T-cell (primary cell): ENCODE measurements around the gene GVQW3. TPM values are rescaled to one million over a fixed set of nuclear protein-coding genes. Genes with fewer than 3 reads are reported as not detected.

Experiments used
- ATAC-seq, 4 experiments: fragments of 200-7000 bp in 3 of 4; fragments of 150-1000 bp in 1 of 4; cut with Tn5 transposase; replicated peaks in 1 of 4; 1 replicate in 3 of 4; 2 replicates in 1 of 4; pipeline ENCODE4 v1.10.0; 2021; ENCODE audit warnings: moderate library complexity in 3 of 4, mild to moderate bottlenecking in 2 of 4, moderate number of reproducible peaks in 1 of 4
- CTCF ChIA-PET, 2 donors: fragments of 300-600 bp; sonication (Branson Sonifier 250); formaldehyde crosslinking; loops; one replicate each; lab custom pipeline; 2022; ENCODE audit warnings: antibody characterized with exemption in 2 of 2; lab: Charles Lee
- POLR2A ChIA-PET, 2 donors: fragments of 300-600 bp; sonication (Branson Sonifier 250); formaldehyde crosslinking; loops; one replicate each; lab custom pipeline; 2022; ENCODE audit warnings: antibody characterized with exemption in 2 of 2; lab: Charles Lee
- DNase-seq, 35 experiments: peaks; one replicate each; pipeline versions ENCODE4 v3.0.0 to v3.0.0-alpha.2; 2013 to 2023
- H3K27ac ChIP-seq: one replicate; pipeline ENCODE4 v1.5.1; 2013; ENCODE audit warnings: low read length
- H3K27me3 ChIP-seq, 2 experiments: replicated peaks in 1 of 2; 1 replicate in 1 of 2; 2 replicates in 1 of 2; pipeline versions ENCODE4 v1.6.1 to v1.7.0; 2013; ENCODE audit warnings: low read length in 1 of 2, mixed read lengths in 1 of 2; ENCODE audit not compliant: control insufficient read depth in 2 of 2, insufficient read depth in 2 of 2; ENCODE audit errors: extremely low read depth in 1 of 2
- H3K36me3 ChIP-seq, 2 donors: 1 replicate in 1 of 2; 2 replicates in 1 of 2; pipeline versions ENCODE4 v1.6.1 to v1.7.0; 2013; ENCODE audit warnings: low read length in 1 of 2; ENCODE audit not compliant: control insufficient read depth in 2 of 2, insufficient read depth in 1 of 2; ENCODE audit errors: extremely low read depth in 1 of 2
- H3K4me1 ChIP-seq, 2 experiments: 1 replicate in 1 of 2; 2 replicates in 1 of 2; pipeline versions ENCODE4 v1.6.1 to v1.7.0; 2013; ENCODE audit warnings: low read length in 2 of 2, mixed read lengths in 1 of 2; ENCODE audit not compliant: insufficient read depth in 2 of 2, control insufficient read depth in 1 of 2; ENCODE audit errors: extremely low read depth in 1 of 2
- H3K4me3 ChIP-seq, 2 donors: 1 replicate in 1 of 2; 2 replicates in 1 of 2; pipeline versions ENCODE4 v1.5.1 to v1.7.0; 2013; ENCODE audit warnings: mild to moderate bottlenecking in 2 of 2, low read length in 1 of 2, moderate library complexity in 1 of 2; ENCODE audit not compliant: control insufficient read depth in 1 of 2; ENCODE audit errors: extremely low read depth in 1 of 2
- H3K9me3 ChIP-seq: 2 replicates; pipeline ENCODE4 v1.7.0; 2013
- H3K27ac Mint-ChIP-seq, 2 donors: one replicate each; pipeline ENCODE4 v1.8.0; 2020 to 2021; ENCODE audit warnings: mild to moderate bottlenecking in 2 of 2, mixed read lengths in 2 of 2
- H3K27me3 Mint-ChIP-seq, 2 donors: one replicate each; pipeline ENCODE4 v1.8.0; 2021 to 2022; ENCODE audit warnings: mixed read lengths in 2 of 2
- H3K36me3 Mint-ChIP-seq: one replicate; pipeline ENCODE4 v1.8.0; 2021; ENCODE audit warnings: mixed read lengths
- H3K4me1 Mint-ChIP-seq, 3 donors: one replicate each; pipeline ENCODE4 v1.8.0; 2020 to 2022; ENCODE audit warnings: mixed read lengths in 3 of 3, mild to moderate bottlenecking in 1 of 3
- H3K4me3 Mint-ChIP-seq, 3 donors: one replicate each; pipeline ENCODE4 v1.8.0; 2020 to 2022; ENCODE audit warnings: mild to moderate bottlenecking in 3 of 3, mixed read lengths in 3 of 3, moderate library complexity in 3 of 3
- H3K9me3 Mint-ChIP-seq, 3 donors: one replicate each; pipeline ENCODE4 v1.8.0; 2020 to 2022; ENCODE audit warnings: mixed read lengths in 3 of 3
- WGBS: methylation state at CpG from one replicate; pipeline ENCODE4 v1.1.5; 2013; ENCODE audit warnings: missing lambda C conversion rate; ENCODE audit not compliant: insufficient coverage; 5-methylcytosine and 5-hydroxymethylcytosine counted together
- total RNA-seq, 35 experiments: library from RNA in 6 of 35; stranded (reverse) in 6 of 35; fragments of 120-200 nt in 1 of 35; gene quantifications; one replicate each; pipeline versions ENCODE4 v1.2.1 to v1.2.4 and lab custom pipeline; 2013 to 2026

Gene GVQW3
- total RNA-seq, 5 donors from 2014 or later (not counting 1 experiment from before 2014, with no cell fraction given): 4.1 to 8.3 (median 5.9) TPM

- peaks cover 0 to 4% of the 10 kb centered on the region in 2 experiments for H3K27me3 ChIP-seq
- no peak overlapping the region for H3K27ac ChIP-seq
- POLR2A ChIA-PET: no interaction called here
- H3K9me3 ChIP-seq: no peaks in the 10 kb centered on the region
- WGBS: 64% methylated on average over 3 of the region's 6 CpGs
- no peak overlapping the region for H3K4me3 Mint-ChIP-seq
- peaks cover 11 to 27% (median 20%) of the 10 kb centered on the region in 3 donors for H3K4me1 Mint-ChIP-seq
- H3K9me3 Mint-ChIP-seq: peaks cover 0 to 13% (median 5%) of the 10 kb centered on the region in 3 donors
- DNase-seq (peak in 3 of 35 experiments; percentile 4 to 15 (median 12)), ATAC-seq (peak in 3 of 4 experiments; percentile 59 to 60 (median 60))
- H3K36me3 Mint-ChIP-seq: no peaks in the 10 kb centered on the region
- peaks cover 0 to 26% of the 10 kb centered on the region in 2 experiments for H3K4me1 ChIP-seq
- H3K27ac Mint-ChIP-seq: peak overlapping the region; percentile 78 to 80
- CTCF ChIA-PET: no interaction called here
- H3K27me3 Mint-ChIP-seq: no peaks in the 10 kb centered on the region
- H3K36me3 ChIP-seq: no peaks in the 10 kb centered on the region
- no peak overlapping the region for H3K4me3 ChIP-seq
Measured at GRCh38 chr11:76339221-76339620, 41.9 kb upstream of the GVQW3 start.

GRCh38 chr11:76347466-76347865, 33.7 kb upstream of the GVQW3 start:
- WGBS: no CpG with 5 or more reads among the region's 2 CpGs
- Mint-ChIP-seq H3K9me3 (no peaks in the 10 kb centered on the region), H3K36me3 (peaks cover 28% of the 10 kb centered on the region), H3K27ac (no peak overlapping the region), H3K4me1 (no peaks in the 10 kb centered on the region), H3K27me3 (no peaks in the 10 kb centered on the region), H3K4me3 (no peak overlapping the region)
- Histone ChIP-seq H3K4me3 (no peak overlapping the region), H3K9me3 (no peaks in the 10 kb centered on the region), H3K27ac (no peak overlapping the region), H3K4me1 (no peaks in the 10 kb centered on the region), H3K36me3 (peaks cover 0 to 14% of the 10 kb centered on the region in 2 donors), H3K27me3 (no peaks in the 10 kb centered on the region)
- ATAC-seq (no peak), DNase-seq (no peak)
- POLR2A ChIA-PET: no interaction called here
- CTCF ChIA-PET: no interaction called here

- no peaks in the 10 kb centered on the region for H3K4me1 ChIP-seq
- CTCF ChIA-PET: no interaction called here
Measured at GRCh38 chr11:76348348-76348747, 32.8 kb upstream of the GVQW3 start.

GRCh38 chr11:76355172-76355571, 26.0 kb upstream of the GVQW3 start:
- Histone ChIP-seq H3K36me3 (peaks cover 12 to 50% of the 10 kb centered on the region in 2 donors), H3K27me3 (no peaks in the 10 kb centered on the region), H3K9me3 (no peaks in the 10 kb centered on the region), H3K27ac (no peak overlapping the region), H3K4me1 (no peaks in the 10 kb centered on the region), H3K4me3 (no peak overlapping the region)
- Mint-ChIP-seq H3K27ac (no peak overlapping the region), H3K27me3 (no peaks in the 10 kb centered on the region), H3K4me1 (peaks cover 0 to 10% (median 0%) of the 10 kb centered on the region in 3 donors), H3K4me3 (no peak overlapping the region), H3K9me3 (peaks cover 7 to 15% (median 12%) of the 10 kb centered on the region in 3 donors), H3K36me3 (peaks cover 80% of the 10 kb centered on the region)
- POLR2A ChIA-PET: no interaction called here
- CTCF ChIA-PET: no interaction called here
- ATAC-seq (no peak), DNase-seq (no peak)
- no CpG with 5 or more reads among the region's 1 CpG for WGBS

More at GRCh38 chr11:76348348-76348747, 32.8 kb upstream of the GVQW3 start:
- DNase-seq (no peak), ATAC-seq (no peak)
- no peaks in the 10 kb centered on the region for H3K9me3 Mint-ChIP-seq
- 100% methylated on average over 1 of the region's 3 CpGs for WGBS
- POLR2A ChIA-PET: interaction anchor here in 1 of 2 donors (0.5 kb wide), 1 partner anchor 189 kb away, joined by 3 read pairs; no protein-coding TSS in a partner anchor
- H3K4me1 Mint-ChIP-seq: no peaks in the 10 kb centered on the region
- H3K27ac Mint-ChIP-seq: no peak overlapping the region
- Histone ChIP-seq H3K36me3 (peaks cover 0 to 22% of the 10 kb centered on the region in 2 donors), H3K4me3 (no peak overlapping the region), H3K9me3 (no peaks in the 10 kb centered on the region), H3K27ac (no peak overlapping the region), H3K27me3 (no peaks in the 10 kb centered on the region)
- no peak overlapping the region for H3K4me3 Mint-ChIP-seq
- H3K36me3 Mint-ChIP-seq: peaks cover 37% of the 10 kb centered on the region
- no peaks in the 10 kb centered on the region for H3K27me3 Mint-ChIP-seq

- no peaks in the 10 kb centered on the region for H3K9me3 Mint-ChIP-seq
- H3K36me3 ChIP-seq: peaks cover under 1 to 30% of the 10 kb centered on the region in 2 donors
- no peaks in the 10 kb centered on the region for H3K27me3 Mint-ChIP-seq
- no peaks in the 10 kb centered on the region for H3K27me3 ChIP-seq
- H3K9me3 ChIP-seq: no peaks in the 10 kb centered on the region
- H3K27ac Mint-ChIP-seq: peak overlapping the region in 1 of 2 donors; percentile 4
- H3K4me3 ChIP-seq: no peak overlapping the region
- POLR2A ChIA-PET: no interaction called here
- DNase-seq: no peak
- H3K27ac ChIP-seq: no peak overlapping the region
- no peak overlapping the region for H3K4me3 Mint-ChIP-seq
- no peak for ATAC-seq
- H3K4me1 Mint-ChIP-seq: peaks cover 17 to 32% (median 22%) of the 10 kb centered on the region in 3 donors
- CTCF ChIA-PET: no interaction called here
- H3K4me1 ChIP-seq: no peaks in the 10 kb centered on the region
- peaks cover 50% of the 10 kb centered on the region for H3K36me3 Mint-ChIP-seq
Measured at GRCh38 chr11:76361374-76361773, 19.7 kb upstream of the GVQW3 start.

- no peaks in the 10 kb centered on the region for H3K27me3 ChIP-seq
- CTCF ChIA-PET: no interaction called here
- H3K27ac ChIP-seq: no peak overlapping the region
- H3K4me1 ChIP-seq: no peaks in the 10 kb centered on the region
- Mint-ChIP-seq H3K27ac (no peak overlapping the region), H3K36me3 (peaks cover 48% of the 10 kb centered on the region), H3K4me3 (no peak overlapping the region), H3K27me3 (no peaks in the 10 kb centered on the region), H3K4me1 (peaks cover 20 to 35% (median 23%) of the 10 kb centered on the region in 3 donors), H3K9me3 (no peaks in the 10 kb centered on the region)
- peaks cover 0 to 29% of the 10 kb centered on the region in 2 donors for H3K36me3 ChIP-seq
- POLR2A ChIA-PET: no interaction called here
- ATAC-seq (no peak), DNase-seq (no peak)
- H3K4me3 ChIP-seq: no peak overlapping the region
- no peaks in the 10 kb centered on the region for H3K9me3 ChIP-seq
- no CpG with 5 or more reads among the region's 2 CpGs for WGBS
Measured at GRCh38 chr11:76361776-76362175, 19.3 kb upstream of the GVQW3 start.
